Tibial nerve (tissue), 4 donors: ENCODE results near the gene MAVS.

Experiments used
- EP300 ChIP-seq, 2 donors: sonication (generic); formaldehyde crosslinking; IDR thresholded peaks; one replicate each; pipeline ENCODE4 v1.6.1; 2017; ENCODE audit warnings: antibody characterized with exemption in 2 of 2, mild to moderate bottlenecking in 1 of 2
- POLR2A ChIP-seq, 2 donors: fragments of 450-650 bp; IDR thresholded peaks; one replicate each; pipeline ENCODE4 v1.6.1; 2017; ENCODE audit warnings: antibody characterized with exemption in 2 of 2, mild to moderate bottlenecking in 2 of 2, moderate library complexity in 2 of 2
- TF ChIP-seq, protein P1 (sequence below), 5 experiments: fragments of 200-600 bp in 3 of 5; fragments of 450-650 bp in 2 of 5; sonication (generic) in 3 of 5; IDR thresholded peaks; one replicate each; pipeline ENCODE4 v1.5.1; 2016 to 2019; ENCODE audit warnings: antibody characterized with exemption in 5 of 5, mild to moderate bottlenecking in 3 of 5, moderate library complexity in 2 of 5

DNA sequence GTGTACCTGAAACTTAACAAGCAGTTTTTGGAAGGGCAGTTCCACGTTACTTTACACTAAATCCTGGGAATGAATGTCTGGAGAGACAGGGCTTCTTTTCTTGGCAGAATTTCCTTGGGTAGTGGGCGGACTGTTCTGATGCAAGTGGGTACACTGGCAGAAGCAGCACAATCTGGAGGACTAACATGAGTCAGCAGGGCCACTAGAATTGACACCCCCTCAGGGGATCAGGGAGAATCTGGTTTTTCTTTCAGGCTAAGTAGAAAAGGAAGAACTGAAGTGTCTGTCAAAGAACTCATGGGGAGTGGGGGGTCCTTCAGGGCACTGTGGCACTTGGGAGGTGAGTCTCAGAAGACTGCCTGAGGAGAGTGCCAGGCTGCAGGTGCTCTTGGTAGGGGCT lies 77.2 kb downstream of the MAVS start:
- TF ChIP-seq, protein P1, sequence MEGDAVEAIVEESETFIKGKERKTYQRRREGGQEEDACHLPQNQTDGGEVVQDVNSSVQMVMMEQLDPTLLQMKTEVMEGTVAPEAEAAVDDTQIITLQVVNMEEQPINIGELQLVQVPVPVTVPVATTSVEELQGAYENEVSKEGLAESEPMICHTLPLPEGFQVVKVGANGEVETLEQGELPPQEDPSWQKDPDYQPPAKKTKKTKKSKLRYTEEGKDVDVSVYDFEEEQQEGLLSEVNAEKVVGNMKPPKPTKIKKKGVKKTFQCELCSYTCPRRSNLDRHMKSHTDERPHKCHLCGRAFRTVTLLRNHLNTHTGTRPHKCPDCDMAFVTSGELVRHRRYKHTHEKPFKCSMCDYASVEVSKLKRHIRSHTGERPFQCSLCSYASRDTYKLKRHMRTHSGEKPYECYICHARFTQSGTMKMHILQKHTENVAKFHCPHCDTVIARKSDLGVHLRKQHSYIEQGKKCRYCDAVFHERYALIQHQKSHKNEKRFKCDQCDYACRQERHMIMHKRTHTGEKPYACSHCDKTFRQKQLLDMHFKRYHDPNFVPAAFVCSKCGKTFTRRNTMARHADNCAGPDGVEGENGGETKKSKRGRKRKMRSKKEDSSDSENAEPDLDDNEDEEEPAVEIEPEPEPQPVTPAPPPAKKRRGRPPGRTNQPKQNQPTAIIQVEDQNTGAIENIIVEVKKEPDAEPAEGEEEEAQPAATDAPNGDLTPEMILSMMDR (IDR thresholded peaks at IDR 0.05): no peak
- TF ChIP-seq EP300 (IDR thresholded peaks at IDR 0.05) (no peak), POLR2A (IDR thresholded peaks at IDR 0.05) (no peak)
